Smooth muscle cell (in vitro differentiated cells): ENCODE data around the gene PACS1. TPM values are rescaled to one million over a fixed set of nuclear protein-coding genes. Genes with fewer than 3 reads are reported as not detected.
A peak's percentile ranks its signal among the peaks of the same experiment; 100 is the strongest.

ENCODE experiments used
- DNase-seq: peaks from one replicate; lab custom pipeline; 2025; ENCODE audit not compliant: unreplicated experiment; lab: John Stamatoyannopoulos, UW
- H2AFZ ChIP-seq: fragments of 200-600 bp; sonication (generic); 2 replicates; pipeline ENCODE4 v1.6.0; 2016; ENCODE audit warnings: antibody characterized with exemption, low read depth, mild to moderate bottlenecking
- H3F3A ChIP-seq: fragments of 200-600 bp; sonication (generic); 2 replicates; pipeline ENCODE4 v1.6.0; 2017; ENCODE audit warnings: antibody characterized with exemption, low read depth
- H3K27ac ChIP-seq: fragments of 200-600 bp; sonication (generic); 2 replicates; pipeline ENCODE4 v1.5.1; 2016; ENCODE audit warnings: low read depth, mild to moderate bottlenecking
- H3K27me3 ChIP-seq: fragments of 200-600 bp; sonication (generic); 2 replicates; pipeline ENCODE4 v1.6.1; 2016; ENCODE audit warnings: low read depth, mild to moderate bottlenecking
- H3K36me3 ChIP-seq: fragments of 200-600 bp; sonication (generic); 2 replicates; pipeline ENCODE4 v1.5.1; 2016; ENCODE audit warnings: low read depth
- H3K4me1 ChIP-seq: fragments of 200-600 bp; sonication (generic); 2 replicates; pipeline ENCODE4 v1.5.1; 2016; ENCODE audit warnings: low read depth
- H3K4me2 ChIP-seq: fragments of 200-600 bp; sonication (generic); 2 replicates; pipeline ENCODE4 v1.6.0; 2016; ENCODE audit warnings: mild to moderate bottlenecking
- H3K4me3 ChIP-seq: fragments of 200-600 bp; sonication (generic); 2 replicates; pipeline ENCODE4 v1.5.1; 2016; ENCODE audit warnings: mild to moderate bottlenecking
- H3K79me2 ChIP-seq: fragments of 200-600 bp; sonication (generic); 2 replicates; pipeline ENCODE4 v1.6.0; 2016; ENCODE audit warnings: low read depth, mild to moderate bottlenecking
- H3K9ac ChIP-seq: fragments of 200-600 bp; sonication (generic); 2 replicates; pipeline ENCODE4 v1.6.0; 2016; ENCODE audit warnings: low read depth
- H3K9me3 ChIP-seq: fragments of 200-600 bp; sonication (generic); replicated peaks from 2 replicates; pipeline ENCODE4 v1.5.1; 2016; ENCODE audit warnings: low read depth
- H4K20me1 ChIP-seq: fragments of 200-600 bp; sonication (generic); 2 replicates; pipeline ENCODE4 v1.6.0; 2016; ENCODE audit warnings: low read depth
- CTCF ChIP-seq: fragments of 200-600 bp; sonication (generic); IDR thresholded peaks from 2 replicates; pipeline ENCODE4 v1.5.1; 2017; ENCODE audit warnings: borderline replicate concordance, mild to moderate bottlenecking, antibody characterized with exemption; ENCODE audit not compliant: insufficient read depth, poor library complexity, severe bottlenecking
- WGBS: methylation state at CpG from one replicate; pipeline ENCODE4 v1.1.7; 2016; ENCODE audit warnings: low lambda C conversion rate; 5-methylcytosine and 5-hydroxymethylcytosine counted together
- polyA plus RNA-seq: library from polyadenylated mRNA; unstranded; fragments of >200 nt; fragmentation: Nextera tagmentation; extraction: Ambion mirVana; gene quantifications from 2 replicates; pipeline ENCODE4 v1.2.1, GENCODE V29; 2016
- total RNA-seq: library from RNA; depleted of rRNA; stranded (reverse); fragments of >200 nt; gene quantifications from 2 replicates; pipeline ENCODE4 v1.2.3, GENCODE V29; 2014

PACS1 gene
- total and polyA plus RNA-seq, 2 experiments from 2014 or later: 87.6 to 140 TPM

- Histone ChIP-seq H3K9me3 (no peaks in the 10 kb centered on the region), H3K27ac (peak overlapping the region; percentile 50), H3K79me2 (peaks cover 27% of the 10 kb centered on the region), H3K4me2 (no peak overlapping the region), H3K36me3 (no peaks in the 10 kb centered on the region), H3K4me3 (no peak overlapping the region), H3K9ac (no peak overlapping the region), H2AFZ (no peak overlapping the region), H4K20me1 (peaks cover 54% of the 10 kb centered on the region), H3K4me1 (peaks cover 7% of the 10 kb centered on the region), H3F3A (no peaks in the 10 kb centered on the region), H3K27me3 (no peaks in the 10 kb centered on the region)
- 18% methylated on average over 34 of the region's 35 CpGs for WGBS
- DNase-seq: peak; percentile 82
- peak; percentile 95 for TF ChIP-seq CTCF
These were observed 212.7 kb downstream of the PACS1 start for GRCh38 chr11:66282468-66283455.

GRCh38 chr11:66283461-66284105 lies 213.5 kb downstream of the PACS1 start:
- peaks cover 35% of the 10 kb centered on the region for H3K79me2 ChIP-seq
- no peaks in the 10 kb centered on the region for H3F3A ChIP-seq
- no peak for DNase-seq
- H4K20me1 ChIP-seq: peaks cover 53% of the 10 kb centered on the region
- no peak overlapping the region for H3K4me3 ChIP-seq
- peaks cover 14% of the 10 kb centered on the region for H3K4me1 ChIP-seq
- no peak overlapping the region for H3K27ac ChIP-seq
- no peak overlapping the region for H2AFZ ChIP-seq
- H3K9ac ChIP-seq: no peak overlapping the region
- H3K9me3 ChIP-seq: no peaks in the 10 kb centered on the region
- WGBS: 95% methylated on average over 12 of the region's 14 CpGs
- no peaks in the 10 kb centered on the region for H3K36me3 ChIP-seq
- peak; percentile 9 for TF ChIP-seq CTCF
- no peaks in the 10 kb centered on the region for H3K27me3 ChIP-seq
- H3K4me2 ChIP-seq: no peak overlapping the region

- Histone ChIP-seq H4K20me1 (peaks cover 53% of the 10 kb centered on the region), H3K79me2 (peaks cover 35% of the 10 kb centered on the region), H3K4me2 (no peak overlapping the region), H3K27ac (no peak overlapping the region), H3K4me3 (no peak overlapping the region), H3K36me3 (no peaks in the 10 kb centered on the region), H3F3A (no peaks in the 10 kb centered on the region), H3K27me3 (no peaks in the 10 kb centered on the region), H2AFZ (no peak overlapping the region), H3K4me1 (peaks cover 14% of the 10 kb centered on the region), H3K9me3 (no peaks in the 10 kb centered on the region), H3K9ac (no peak overlapping the region)
- 97% methylated on average over 16 of the region's 16 CpGs for WGBS
- DNase-seq: no peak
- no peak for TF ChIP-seq CTCF
These were observed 214.5 kb downstream of the PACS1 start for GRCh38 chr11:66284526-66285078.
